GM12878 (cell line): ENCODE measurements around the gene VANGL2. TPM values are rescaled to one million over a fixed set of nuclear protein-coding genes. Genes with fewer than 3 reads are reported as not detected.

Experiments used
- CBFB ChIP-seq: IDR thresholded peaks from 2 replicates; pipeline ENCODE4 v1.6.1; 2016; ENCODE audit warnings: antibody characterized with exemption, low read depth
- CBX3 ChIP-seq: fragments of 200-600 bp; sonication (generic); IDR thresholded peaks from 2 replicates; pipeline ENCODE4 v1.6.1; 2016; ENCODE audit warnings: low read depth, borderline replicate concordance
- CBX5 ChIP-seq: sonication (generic); IDR thresholded peaks from 2 replicates; pipeline ENCODE4 v1.6.1; 2016; ENCODE audit warnings: low read depth, moderate library complexity, mild to moderate bottlenecking, inconsistent platforms
- EED ChIP-seq: sonication (generic); IDR thresholded peaks from 2 replicates; pipeline ENCODE4 v1.6.1; 2016; ENCODE audit warnings: antibody characterized with exemption, low read depth
- ETV6 ChIP-seq, 2 experiments: fragments of 450-650 bp in 1 of 2; IDR thresholded peaks in 1 of 2; conservative IDR thresholded peaks in 1 of 2; 2 replicates each; pipeline ENCODE4 v1.6.1; 2014; ENCODE audit warnings: antibody characterized with exemption in 1 of 2, borderline replicate concordance in 1 of 2, low read depth in 1 of 2, mild to moderate bottlenecking in 1 of 2, moderate library complexity in 1 of 2
- FOS ChIP-seq: IDR thresholded peaks from 3 replicates; pipeline ENCODE4 v1.6.1; 2011; ENCODE audit warnings: borderline replicate concordance; ENCODE audit not compliant: insufficient read length; ENCODE audit errors: extremely low read depth
- FOXM1 ChIP-seq: IDR thresholded peaks from 2 replicates; pipeline ENCODE4 v1.6.1; 2012; ENCODE audit warnings: low read depth, mild to moderate bottlenecking, inconsistent platforms, low read length, moderate library complexity
- HSF1 ChIP-seq: fragments of 150-350 bp; IDR thresholded peaks from 2 replicates; pipeline ENCODE4 v1.6.1; 2014; ENCODE audit warnings: mild to moderate bottlenecking, low read depth, low read length
- LARP7 ChIP-seq: fragments of 450-650 bp; IDR thresholded peaks from 2 replicates; pipeline ENCODE4 v1.6.1; 2017; ENCODE audit warnings: mild to moderate bottlenecking
- MTA2 ChIP-seq: fragments of 450-650 bp; IDR thresholded peaks from 2 replicates; pipeline ENCODE4 v1.6.1; 2016; ENCODE audit warnings: low read depth, mild to moderate bottlenecking, moderate library complexity
- NKRF ChIP-seq: fragments of 450-650 bp; conservative IDR thresholded peaks from 2 replicates; pipeline ENCODE4 v1.6.1; 2017; ENCODE audit warnings: mild to moderate bottlenecking, moderate library complexity
- NR2C1 ChIP-seq: fragments of 450-650 bp; IDR thresholded peaks from 2 replicates; pipeline ENCODE4 v1.6.1; 2017; ENCODE audit warnings: antibody characterized with exemption, mild to moderate bottlenecking, moderate library complexity
- PAX8 ChIP-seq: fragments of 450-650 bp; IDR thresholded peaks from 2 replicates; pipeline ENCODE4 v1.6.1; 2017; ENCODE audit warnings: mild to moderate bottlenecking, moderate library complexity
- PKNOX1 ChIP-seq: fragments of 450-650 bp; IDR thresholded peaks from 2 replicates; pipeline ENCODE4 v1.6.1; 2016; ENCODE audit warnings: mild to moderate bottlenecking
- PML ChIP-seq: IDR thresholded peaks from 2 replicates; pipeline ENCODE4 v1.6.1; 2012; ENCODE audit warnings: low read length, inconsistent platforms
- RAD51 ChIP-seq: fragments of 450-650 bp; IDR thresholded peaks from 2 replicates; pipeline ENCODE4 v1.6.1; 2016; ENCODE audit warnings: moderate library complexity, mild to moderate bottlenecking, inconsistent platforms
- RBBP5 ChIP-seq: fragments of 200-600 bp; sonication (generic); conservative IDR thresholded peaks from 2 replicates; pipeline ENCODE4 v1.6.1; 2016
- SIX5 ChIP-seq: IDR thresholded peaks from 2 replicates; pipeline ENCODE4 v1.6.1; 2011; ENCODE audit warnings: mild to moderate bottlenecking, low read depth, low read length, moderate library complexity; ENCODE audit not compliant: severe bottlenecking
- SMAD1 ChIP-seq: fragments of 450-650 bp; IDR thresholded peaks from 2 replicates; pipeline ENCODE4 v1.6.1; 2018; ENCODE audit warnings: mild to moderate bottlenecking, low read depth; ENCODE audit not compliant: partially characterized antibody
- SRF ChIP-seq, 2 experiments: IDR thresholded peaks; 2 replicates each; pipeline ENCODE4 v1.6.1; 2011; ENCODE audit warnings: low read depth in 2 of 2, low read length in 2 of 2, mild to moderate bottlenecking in 1 of 2, moderate library complexity in 1 of 2
- SUPT20H ChIP-seq: IDR thresholded peaks from 2 replicates; pipeline ENCODE4 v1.6.1; 2011; ENCODE audit warnings: low read depth, mild to moderate bottlenecking, low read length, moderate library complexity, borderline replicate concordance; ENCODE audit not compliant: control insufficient read depth
- TBL1XR1 ChIP-seq: IDR thresholded peaks from 2 replicates; pipeline ENCODE4 v1.6.1; 2012; ENCODE audit warnings: low read depth, low read length, improper control_type of control experiment
- WRNIP1 ChIP-seq: IDR thresholded peaks from 2 replicates; pipeline ENCODE4 v1.6.1; 2011; ENCODE audit warnings: low read depth, low read length, improper control_type of control experiment, borderline replicate concordance
- ZNF274 ChIP-seq: IDR thresholded peaks from one replicate; pipeline ENCODE4 v1.8.0; 2011; ENCODE audit not compliant: insufficient read length, insufficient read depth
- ZNF622 ChIP-seq: fragments of 450-650 bp; IDR thresholded peaks from 2 replicates; pipeline ENCODE4 v1.6.1; 2017; ENCODE audit warnings: mild to moderate bottlenecking, inconsistent platforms
- polyA plus RNA-seq, 11 experiments: library from polyadenylated mRNA; depleted of rRNA in 4 of 11; unstranded in 6 of 11; stranded (reverse) in 5 of 11; fragments of >200 nt; fragmentation: Nextera tagmentation in 4 of 11; fragmentation: Illumina TruSeq in 1 of 11; extraction: Ambion mirVana in 4 of 11; extraction: Trizol in 1 of 11; gene quantifications; 1 replicate in 1 of 11; 2 replicates in 10 of 11; pipeline versions ENCODE4 v1.2.1 to v1.2.3, GENCODE V29; 2011 to 2016; ENCODE audit warnings: inconsistent platforms in 2 of 11, missing spikeins in 2 of 11, low read depth in 1 of 11
- total RNA-seq, 4 experiments: library from RNA; depleted of rRNA in 3 of 4; stranded (reverse); fragments of >200 nt in 3 of 4; fragmentation: Illumina TruSeq in 1 of 4; extraction: Trizol in 1 of 4; gene quantifications; 2 replicates each; pipeline versions ENCODE4 v1.2.1 to v1.2.3, GENCODE V29; 2013 to 2021
- TF ChIP-seq, protein P1 (sequence below): fragments of 450-650 bp; IDR thresholded peaks from 2 replicates; pipeline ENCODE4 v1.6.1; 2017; ENCODE audit warnings: mild to moderate bottlenecking

Gene VANGL2
- total and polyA plus RNA-seq, 10 of the 15 experiments (the other 5 are each of a cell fraction or from before 2014, with no cell fraction given): 0.10 to 5.0 (median 0.27) TPM

- TF ChIP-seq SRF (IDR thresholded peaks at IDR 0.05; ENCODE audit: low read depth in 2 of 2, low read length in 2 of 2): peak in 1 of 2 experiments; percentile 26; a peak in 1 of 4 replicates
- TF ChIP-seq PML: peak; percentile 79; the same call in 1 of the 2 replicates
- no peak for TF ChIP-seq NKRF
- TF ChIP-seq NR2C1: no peak
- TF ChIP-seq RBBP5: no peak
- no peak for TF ChIP-seq TBL1XR1
- TF ChIP-seq, protein P1, sequence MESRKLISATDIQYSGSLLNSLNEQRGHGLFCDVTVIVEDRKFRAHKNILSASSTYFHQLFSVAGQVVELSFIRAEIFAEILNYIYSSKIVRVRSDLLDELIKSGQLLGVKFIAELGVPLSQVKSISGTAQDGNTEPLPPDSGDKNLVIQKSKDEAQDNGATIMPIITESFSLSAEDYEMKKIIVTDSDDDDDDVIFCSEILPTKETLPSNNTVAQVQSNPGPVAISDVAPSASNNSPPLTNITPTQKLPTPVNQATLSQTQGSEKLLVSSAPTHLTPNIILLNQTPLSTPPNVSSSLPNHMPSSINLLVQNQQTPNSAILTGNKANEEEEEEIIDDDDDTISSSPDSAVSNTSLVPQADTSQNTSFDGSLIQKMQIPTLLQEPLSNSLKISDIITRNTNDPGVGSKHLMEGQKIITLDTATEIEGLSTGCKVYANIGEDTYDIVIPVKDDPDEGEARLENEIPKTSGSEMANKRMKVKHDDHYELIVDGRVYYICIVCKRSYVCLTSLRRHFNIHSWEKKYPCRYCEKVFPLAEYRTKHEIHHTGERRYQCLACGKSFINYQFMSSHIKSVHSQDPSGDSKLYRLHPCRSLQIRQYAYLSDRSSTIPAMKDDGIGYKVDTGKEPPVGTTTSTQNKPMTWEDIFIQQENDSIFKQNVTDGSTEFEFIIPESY: no peak
- no peak for TF ChIP-seq SUPT20H
- no peak for TF ChIP-seq PKNOX1
- TF ChIP-seq CBX3: no peak
- peak; percentile 99 for TF ChIP-seq FOXM1
- TF ChIP-seq RAD51: no peak
- no peak for TF ChIP-seq WRNIP1
- no peak for TF ChIP-seq ZNF274
- no peak for TF ChIP-seq CBX5
- no peak for TF ChIP-seq PAX8
- TF ChIP-seq CBFB: peak; percentile 64
- no peak for TF ChIP-seq HSF1
- TF ChIP-seq ETV6 (conservative IDR thresholded peaks at IDR 0.05 in 1 of 2, IDR thresholded peaks at IDR 0.05 in 1 of 2; ENCODE audit: borderline replicate concordance in 1 of 2, low read depth in 1 of 2): peak in 1 of 2 experiments; percentile 42; a peak in 1 of 4 replicates
- no peak for TF ChIP-seq FOS
- TF ChIP-seq LARP7: no peak
- no peak for TF ChIP-seq ZNF622
- peak; percentile 91 for TF ChIP-seq EED
- no peak for TF ChIP-seq MTA2
- no peak for TF ChIP-seq SMAD1
- TF ChIP-seq SIX5: no peak
Measured at GRCh38 chr1:160454371-160455152, 54.2 kb downstream of the VANGL2 start (continued).
